A549 (cell line): Measurements from ENCODE around the gene PCNX1.

Source experiments
- BHLHE40 ChIP-seq: IDR thresholded peaks from 2 replicates; pipeline ENCODE4 v1.6.1; 2012; ENCODE audit warnings: low read depth, low read length, inconsistent platforms
- EHMT2 ChIP-seq: fragments of 200-600 bp; sonication (generic); IDR thresholded peaks from 2 replicates; pipeline ENCODE4 v1.6.1; 2016; ENCODE audit warnings: antibody characterized with exemption, low read depth, mild to moderate bottlenecking, moderate library complexity
- MAFK ChIP-seq: fragments of 450-650 bp; IDR thresholded peaks from 2 replicates; pipeline ENCODE4 v1.6.1; 2014; ENCODE audit not compliant: partially characterized antibody
- RAD21 ChIP-seq, 2 experiments: fragments of >200 bp in 1 of 2; sonication (Bioruptor Twin) in 1 of 2; formaldehyde crosslinking in 1 of 2; IDR thresholded peaks in 1 of 2; conservative IDR thresholded peaks in 1 of 2; 2 replicates in 1 of 2; 3 replicates in 1 of 2; pipeline ENCODE4 v1.6.1; 2012 to 2018; ENCODE audit warnings: inconsistent platforms in 1 of 2
- SMC3 ChIP-seq: fragments of >200 bp; sonication (Bioruptor Twin); formaldehyde crosslinking; IDR thresholded peaks from 3 replicates; pipeline ENCODE4 v1.6.1; 2018; ENCODE audit warnings: inconsistent platforms

- TF ChIP-seq MAFK: no peak
- no peak for TF ChIP-seq EHMT2
- TF ChIP-seq BHLHE40: no peak
- peak; percentile 88 for TF ChIP-seq SMC3
- TF ChIP-seq RAD21 (conservative IDR thresholded peaks at IDR 0.05 in 1 of 2, IDR thresholded peaks at IDR 0.05 in 1 of 2): peak; percentile 29 to 71; a peak in 4 of 5 replicates
These were observed at the start of gene PCNX1 for GRCh38 chr14:70907176-70907995.
